Activated CD8-positive, alpha-beta memory T cell treated with anti-CD3 and anti-CD28 coated beads for 48 hours (primary cell): ENCODE data around the gene CANT1.

ENCODE experiments used
- DNase-seq, 3 experiments: peaks; one replicate each; pipeline ENCODE4 v3.0.0-alpha.2; 2020; ENCODE audit warnings: low read depth in 2 of 3, low spot score in 2 of 3

Gene CANT1

GRCh38 chr17:79009397-79010303 lies at the start of gene CANT1:
Gene CANT1, minus strand, starts transcription at chr17:79009764. Its CDS starts 12,142 bp downstream, at chr17:78997622.
- peak; percentile 44 to 76 (median 64) for DNase-seq

GRCh38 chr17:79057737-79058385 lies 48.3 kb upstream of the CANT1 start:
- no peak for DNase-seq

- no peak for DNase-seq
Observed at GRCh38 chr17:79055197-79055596, 45.6 kb upstream of the CANT1 start.

GRCh38 chr17:79054200-79054960 lies 44.8 kb upstream of the CANT1 start:
- DNase-seq: no peak

- no peak for DNase-seq
Observed at GRCh38 chr17:79053251-79053925, 43.8 kb upstream of the CANT1 start.

GRCh38 chr17:79052131-79052530 lies 42.6 kb upstream of the CANT1 start:
- no peak for DNase-seq

GRCh38 chr17:79051306-79051705 lies 41.7 kb upstream of the CANT1 start:
- DNase-seq: no peak

GRCh38 chr17:79050551-79050950 lies 41.0 kb upstream of the CANT1 start:
- DNase-seq: no peak

- DNase-seq: no peak
Observed at GRCh38 chr17:79049821-79050220, 40.3 kb upstream of the CANT1 start.

GRCh38 chr17:79048826-79049755 lies 39.5 kb upstream of the CANT1 start:
- no peak for DNase-seq

- no peak for DNase-seq
Observed at GRCh38 chr17:79047923-79048825, 38.6 kb upstream of the CANT1 start.

- no peak for DNase-seq
Observed at GRCh38 chr17:79047291-79047920, 37.8 kb upstream of the CANT1 start.

- DNase-seq: no peak
Observed at GRCh38 chr17:79046916-79047280, 37.3 kb upstream of the CANT1 start.

GRCh38 chr17:79046197-79046915 lies 36.8 kb upstream of the CANT1 start:
- DNase-seq: no peak

- DNase-seq: peak in 2 of 3 experiments; percentile 42 to 51
Observed at GRCh38 chr17:79045842-79046196, 36.3 kb upstream of the CANT1 start.

- no peak for DNase-seq
Observed at GRCh38 chr17:79045001-79045729, 35.6 kb upstream of the CANT1 start.

GRCh38 chr17:79044462-79044861 lies 34.9 kb upstream of the CANT1 start:
- DNase-seq: no peak
